ENCODE results near the gene THAP8. TPM values are rescaled to one million over a fixed set of nuclear protein-coding genes. Genes with fewer than 3 reads are reported as not detected.

The THAP8 gene
- total and polyA plus RNA-seq, 2 of the 13 experiments (the other 11 are each of a cell fraction or from before 2014, with no cell fraction given), result 1.7 to 3.7 TPM

DNA sequence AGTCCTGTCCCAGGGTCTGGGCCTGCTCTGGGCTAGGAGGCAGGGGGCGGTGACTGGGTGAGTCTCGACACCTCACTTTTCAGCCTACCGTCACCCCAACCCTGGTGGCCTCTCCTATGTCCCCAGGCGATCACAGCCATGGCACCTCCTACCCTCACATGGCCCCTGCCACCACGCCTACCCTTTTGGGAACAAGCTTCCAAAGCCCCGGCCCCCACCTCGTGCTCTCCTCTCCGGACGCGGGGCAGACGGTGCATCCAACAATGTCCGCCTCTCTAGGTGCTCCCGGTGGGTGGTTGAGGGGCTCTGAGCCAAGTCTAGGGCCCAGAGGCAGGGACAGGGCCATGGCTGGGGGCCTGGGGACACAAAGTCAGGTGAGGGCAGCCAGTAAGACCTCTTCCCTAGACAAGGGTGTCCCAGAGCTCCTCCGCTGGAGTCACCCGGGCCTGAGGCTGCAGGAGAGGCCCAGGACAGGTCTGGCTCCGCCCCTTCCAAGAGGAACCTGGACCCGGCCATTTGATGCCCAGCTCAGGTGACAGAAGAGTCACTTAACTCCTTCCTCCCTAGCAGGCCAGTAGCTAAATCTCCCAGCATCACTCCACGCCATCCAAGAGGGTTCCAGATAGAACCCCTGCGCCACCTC lies 45.6 kb downstream of the THAP8 start, which contains the start of gene SYNE4 (continued):
- no peak for TF ChIP-seq TBL1XR1 (IDR thresholded peaks at IDR 0.05; ENCODE audit: borderline replicate concordance, low read length, partially characterized antibody)
- TF ChIP-seq ZNF772 (CRISPR knock-in tag; IDR thresholded peaks at IDR 0.05), result 0 out of 2 replicates have a peak, but pooled peaks have one; percentile 35
- TF ChIP-seq KAT7 (CRISPR knock-in tag; IDR thresholded peaks at IDR 0.05; ENCODE audit: borderline replicate concordance), result peak; percentile 55; the same call in 1 of the 2 replicates
- TF ChIP-seq ZNF30 (CRISPR knock-in tag; IDR thresholded peaks at IDR 0.05), result no peak
- TF ChIP-seq ZNF343 (CRISPR knock-in tag; IDR thresholded peaks at IDR 0.05), result peak; percentile 75; the same call in 1 of the 2 replicates
- no peak for TF ChIP-seq REST (IDR thresholded peaks at IDR 0.05; ENCODE audit: borderline replicate concordance in 1 of 2, low read depth in 1 of 2, low read length in 2 of 2)
- no peak for TF ChIP-seq IKZF1 (IDR thresholded peaks at IDR 0.05)
- TF ChIP-seq ZFY (CRISPR knock-in tag; IDR thresholded peaks at IDR 0.05), result peak; percentile 94
- TF ChIP-seq NFYC (CRISPR knock-in tag; IDR thresholded peaks at IDR 0.05), result peak; percentile 62
- no peak for TF ChIP-seq HMGA1 (CRISPR knock-in tag; conservative IDR thresholded peaks at IDR 0.05)
- peak; percentile 33; the same call in 1 of the 2 replicates for TF ChIP-seq ZNF441 (CRISPR knock-in tag; IDR thresholded peaks at IDR 0.05; ENCODE audit: borderline replicate concordance)
- TF ChIP-seq NFAT5 (CRISPR knock-in tag; IDR thresholded peaks at IDR 0.05), result no peak
- 0 out of 2 replicates have a peak, but pooled peaks have one; percentile 6 for TF ChIP-seq ZNF598 (CRISPR knock-in tag; IDR thresholded peaks at IDR 0.05; ENCODE audit: borderline replicate concordance)
- TF ChIP-seq ZNF362 (CRISPR knock-in tag; IDR thresholded peaks at IDR 0.05; ENCODE audit: borderline replicate concordance), result no peak
- TF ChIP-seq DBP (CRISPR knock-in tag; IDR thresholded peaks at IDR 0.05; ENCODE audit: not compliant biosample characterization), result no peak
- peak; percentile 55; the same call in 1 of the 2 replicates for TF ChIP-seq ZNF792 (CRISPR knock-in tag; IDR thresholded peaks at IDR 0.05)
- TF ChIP-seq ZNF460 (CRISPR knock-in tag; IDR thresholded peaks at IDR 0.05; ENCODE audit: borderline replicate concordance), result no peak
- no peak for TF ChIP-seq ZNF121 (CRISPR knock-in tag; IDR thresholded peaks at IDR 0.05)
